ENCODE data around the gene APOL3.
"Not testable (repeated sequence)": the region's sequence is repeated elsewhere in the genome, so short reads cannot be mapped to it uniquely, and the experiment has no call there.

APOL3 gene

GRCh38 chr22:36165141-36165540, 4.6 kb upstream of the APOL3 start:
- TF ChIP-seq CTCF (IDR thresholded peaks at IDR 0.05; ENCODE audit: extremely low read depth, missing control alignments), result no peak
- no peak for DNase-seq (ENCODE audit: low spot score)

GRCh38 chr22:36164621-36165020, 4.1 kb upstream of the APOL3 start:
- DNase-seq (ENCODE audit: low spot score), result no peak
- TF ChIP-seq CTCF (IDR thresholded peaks at IDR 0.05; ENCODE audit: extremely low read depth, missing control alignments), result no peak

GRCh38 chr22:36163497-36163896, 2.9 kb upstream of the APOL3 start:
- no peak for TF ChIP-seq CTCF (IDR thresholded peaks at IDR 0.05; ENCODE audit: extremely low read depth, missing control alignments)
- DNase-seq (ENCODE audit: low spot score), result no peak

- DNase-seq (ENCODE audit: low spot score), result peak; percentile 51
- TF ChIP-seq CTCF (IDR thresholded peaks at IDR 0.05; ENCODE audit: extremely low read depth, missing control alignments), result no peak
These were observed 1.8 kb upstream of the APOL3 start for GRCh38 chr22:36162127-36163034.

GRCh38 chr22:36161793-36162126, 1.2 kb upstream of the APOL3 start:
- DNase-seq (ENCODE audit: low spot score), result not testable (repeated sequence)

GRCh38 chr22:36156515-36157419, 3.8 kb downstream of the APOL3 start:
- TF ChIP-seq CTCF (IDR thresholded peaks at IDR 0.05; ENCODE audit: extremely low read depth, missing control alignments), result no peak
- peak; percentile 25 for DNase-seq (ENCODE audit: low spot score)

GRCh38 chr22:36156119-36156514, 4.4 kb downstream of the APOL3 start:
- DNase-seq (ENCODE audit: low spot score), result no peak
- no peak for TF ChIP-seq CTCF (IDR thresholded peaks at IDR 0.05; ENCODE audit: extremely low read depth, missing control alignments)
